Hepatic stellate cell (primary cell): ENCODE measurements around the gene ADPRM.
"Not testable (repeated sequence)": the region's sequence is repeated elsewhere in the genome, so short reads cannot be mapped to it uniquely, and the experiment has no call there.

Source experiments
- DNase-seq: peaks from one replicate; pipeline ENCODE4 v3.0.0; 2011; ENCODE audit warnings: low spot score

The ADPRM gene

GRCh38 chr17:10699856-10700255 is 2.5 kb downstream of the ADPRM start:
- peak; percentile 9 for DNase-seq

- peak; percentile 18 for DNase-seq
Observed at GRCh38 chr17:10702574-10702973, 5.2 kb downstream of the ADPRM start.

- DNase-seq, result no peak
Observed at GRCh38 chr17:10705727-10706126, 8.3 kb downstream of the ADPRM start.

GRCh38 chr17:10713318-10713717 is 15.9 kb downstream of the ADPRM start:
- DNase-seq, result peak; percentile 22

GRCh38 chr17:10716218-10716617 is 18.8 kb downstream of the ADPRM start:
- DNase-seq, result no peak

- DNase-seq, result no peak
Observed at GRCh38 chr17:10718547-10718946, 21.2 kb downstream of the ADPRM start.

GRCh38 chr17:10724546-10725195 is 27.3 kb downstream of the ADPRM start:
- no peak for DNase-seq

GRCh38 chr17:10725262-10725661 is 27.9 kb downstream of the ADPRM start:
- DNase-seq, result no peak

- DNase-seq, result no peak
Observed at GRCh38 chr17:10726196-10726595, 28.8 kb downstream of the ADPRM start.

GRCh38 chr17:10727192-10727591 is 29.8 kb downstream of the ADPRM start:
- no peak for DNase-seq

GRCh38 chr17:10728331-10728892 is 31.0 kb downstream of the ADPRM start:
- no peak for DNase-seq

GRCh38 chr17:10729334-10730193 is 32.2 kb downstream of the ADPRM start, which contains the start of gene TMEM220:
TMEM220 (minus strand) TSS chr17:10730023; CDS start chr17:10729851, 172 bp downstream.
- DNase-seq, result peak; percentile 60

- DNase-seq, result not testable (repeated sequence)
Observed at GRCh38 chr17:10730247-10730646, 32.9 kb downstream of the ADPRM start.

GRCh38 chr17:10731408-10731879 is 34.0 kb downstream of the ADPRM start:
- DNase-seq, result no peak

- not testable (repeated sequence) for DNase-seq
Observed at GRCh38 chr17:10732121-10732520, 34.7 kb downstream of the ADPRM start.

- no peak for DNase-seq
Observed at GRCh38 chr17:10733666-10734065, 36.3 kb downstream of the ADPRM start.

GRCh38 chr17:10735251-10735650 is 37.9 kb downstream of the ADPRM start:
- DNase-seq, result no peak

- DNase-seq, result no peak
Observed at GRCh38 chr17:10735821-10736220, 38.4 kb downstream of the ADPRM start.

GRCh38 chr17:10737168-10737622 is 39.8 kb downstream of the ADPRM start:
- peak; percentile 62 for DNase-seq

- no peak for DNase-seq
Observed at GRCh38 chr17:10737736-10738135, 40.3 kb downstream of the ADPRM start.

GRCh38 chr17:10738521-10739258 is 41.3 kb downstream of the ADPRM start:
- no peak for DNase-seq

GRCh38 chr17:10739386-10739785 is 42.0 kb downstream of the ADPRM start:
- no peak for DNase-seq
